ENCODE data around the gene ATG16L2.

The ATG16L2 gene

GRCh38 chr11:72816404-72816990 lies 2.3 kb downstream of the ATG16L2 start:
- Histone ChIP-seq H3K79me2 (ENCODE audit: insufficient read depth, low read length) (peaks cover 17% of the 10 kb centered on the region; the same call in 1 of the 2 replicates), H3K4me3 (ENCODE audit: low read depth, low read length, poor library complexity, severe bottlenecking) (peak overlapping the region; percentile 80), H3K27me3 (ENCODE audit: insufficient read depth, low read length) (no peaks in the 10 kb centered on the region), H2AFZ (ENCODE audit: low read length) (no peak overlapping the region), H3K9me2 (ENCODE audit: low read depth, low read length) (no peaks in the 10 kb centered on the region), H4K20me1 (ENCODE audit: insufficient read depth, low read length) (no peaks in the 10 kb centered on the region), H3K4me2 (ENCODE audit: low read length) (peak overlapping the region; percentile 96), H3K36me3 (ENCODE audit: insufficient read depth, low read length) (peaks cover 32% of the 10 kb centered on the region; the same call in 1 of the 2 replicates), H3K4me1 (ENCODE audit: insufficient read depth, low read length, severe bottlenecking) (peaks cover 47% of the 10 kb centered on the region), H3F3A (ENCODE audit: insufficient read depth, low read length) (no peaks in the 10 kb centered on the region), H3K9ac (ENCODE audit: low read length) (peak overlapping the region; percentile 88; the same call in 1 of the 2 replicates), H3K9me3 (ENCODE audit: low read length) (no peaks in the 10 kb centered on the region), H3K27ac (ENCODE audit: low read depth, low read length, poor library complexity, severe bottlenecking) (peak overlapping the region; percentile 87)
- TF ChIP-seq EZH2 (IDR thresholded peaks at IDR 0.05; ENCODE audit: borderline replicate concordance, low read length) (no peak), CTCF (IDR thresholded peaks at IDR 0.05; ENCODE audit: low read length) (no peak)

- no peak for TF ChIP-seq CTCF (IDR thresholded peaks at IDR 0.05; ENCODE audit: low read length)
- TF ChIP-seq EZH2 (IDR thresholded peaks at IDR 0.05; ENCODE audit: borderline replicate concordance, low read length): no peak
- H3K9me3 ChIP-seq (ENCODE audit: low read length): no peaks in the 10 kb centered on the region
- no peaks in the 10 kb centered on the region for H3K9me2 ChIP-seq (ENCODE audit: low read depth, low read length)
- H3K4me2 ChIP-seq (ENCODE audit: low read length): no peak overlapping the region
- no peak overlapping the region for H3K27ac ChIP-seq (ENCODE audit: low read depth, low read length, poor library complexity, severe bottlenecking)
- H4K20me1 ChIP-seq (ENCODE audit: insufficient read depth, low read length): no peaks in the 10 kb centered on the region
- H3K9ac ChIP-seq (ENCODE audit: low read length): no peak overlapping the region
- no peak overlapping the region for H3K4me3 ChIP-seq (ENCODE audit: low read depth, low read length, poor library complexity, severe bottlenecking)
- peaks cover 32% of the 10 kb centered on the region; the same call in 1 of the 2 replicates for H3K36me3 ChIP-seq (ENCODE audit: insufficient read depth, low read length)
- H2AFZ ChIP-seq (ENCODE audit: low read length): no peak overlapping the region
- peaks cover 46% of the 10 kb centered on the region for H3K4me1 ChIP-seq (ENCODE audit: insufficient read depth, low read length, severe bottlenecking)
- H3K27me3 ChIP-seq (ENCODE audit: insufficient read depth, low read length): no peaks in the 10 kb centered on the region
- H3K79me2 ChIP-seq (ENCODE audit: insufficient read depth, low read length): peaks cover 8% of the 10 kb centered on the region; the same call in 1 of the 2 replicates
- H3F3A ChIP-seq (ENCODE audit: insufficient read depth, low read length): no peaks in the 10 kb centered on the region
These were observed 3.8 kb downstream of the ATG16L2 start for GRCh38 chr11:72817966-72818365.

- Histone ChIP-seq H4K20me1 (ENCODE audit: insufficient read depth, low read length) (no peaks in the 10 kb centered on the region), H3K9ac (ENCODE audit: low read length) (no peak overlapping the region), H2AFZ (ENCODE audit: low read length) (no peak overlapping the region), H3K27me3 (ENCODE audit: insufficient read depth, low read length) (no peaks in the 10 kb centered on the region), H3K9me2 (ENCODE audit: low read depth, low read length) (no peaks in the 10 kb centered on the region), H3K79me2 (ENCODE audit: insufficient read depth, low read length) (no peaks in the 10 kb centered on the region), H3K36me3 (ENCODE audit: insufficient read depth, low read length) (peaks cover 39% of the 10 kb centered on the region; the same call in 1 of the 2 replicates), H3K4me1 (ENCODE audit: insufficient read depth, low read length, severe bottlenecking) (peaks cover 49% of the 10 kb centered on the region), H3K4me3 (ENCODE audit: low read depth, low read length, poor library complexity, severe bottlenecking) (no peak overlapping the region), H3F3A (ENCODE audit: insufficient read depth, low read length) (no peaks in the 10 kb centered on the region), H3K4me2 (ENCODE audit: low read length) (no peak overlapping the region), H3K27ac (ENCODE audit: low read depth, low read length, poor library complexity, severe bottlenecking) (no peak overlapping the region), H3K9me3 (ENCODE audit: low read length) (no peaks in the 10 kb centered on the region)
- no peak for TF ChIP-seq CTCF (IDR thresholded peaks at IDR 0.05; ENCODE audit: low read length)
- no peak for TF ChIP-seq EZH2 (IDR thresholded peaks at IDR 0.05; ENCODE audit: borderline replicate concordance, low read length)
These were observed 4.8 kb downstream of the ATG16L2 start for GRCh38 chr11:72818971-72819370.

Measured in OCI-LY1 (cell line).